ENCODE data around the gene PNMA1. TPM values are rescaled to one million over a fixed set of nuclear protein-coding genes. Genes with fewer than 3 reads are reported as not detected.

Gene PNMA1
- total and polyA plus RNA-seq, 9 of the 15 experiments (the other 6 are each of a cell fraction or from before 2014, with no cell fraction given): 1.7 to 26.4 (median 8.7) TPM

- TF ChIP-seq THAP12 (CRISPR knock-in tag; IDR thresholded peaks at IDR 0.05) (no peak), CBFA2T2 (conservative IDR thresholded peaks at IDR 0.05) (peak; percentile 83), ZZZ3 (IDR thresholded peaks at IDR 0.05) (no peak), PHF8 (IDR thresholded peaks at IDR 0.05; ENCODE audit: borderline replicate concordance, low read length) (no peak; the same call in 1 of the 2 replicates), ELK1 (CRISPR knock-in tag; IDR thresholded peaks at IDR 0.05) (no peak), MCM5 (IDR thresholded peaks at IDR 0.05; ENCODE audit: low read depth) (no peak), MTA3 (IDR thresholded peaks at IDR 0.05; ENCODE audit: borderline replicate concordance) (peak; percentile 69; the same call in 1 of the 2 replicates), ZNF124 (CRISPR knock-in tag; IDR thresholded peaks at IDR 0.05) (no peak), NBN (IDR thresholded peaks at IDR 0.05; ENCODE audit: low read depth) (no peak), MXI1 (IDR thresholded peaks at IDR 0.05; ENCODE audit: low read depth, low read length) (no peak), PTBP1 (IDR thresholded peaks at IDR 0.05; ENCODE audit: low read depth, low read length) (no peak), GATA2 (CRISPR knock-in tag; IDR thresholded peaks at IDR 0.05) (peak; percentile 67; the same call in 1 of the 2 replicates), NR4A1 (CRISPR knock-in tag; IDR thresholded peaks at IDR 0.05) (no peak), NR4A1 (tag; IDR thresholded peaks at IDR 0.05) (no peak), FUS (optimal IDR thresholded peaks at IDR 0.05; ENCODE audit: low read depth, low read length) (no peak), HMG20B (CRISPR knock-in tag; IDR thresholded peaks at IDR 0.05) (no peak), PTTG1 (tag; IDR thresholded peaks at IDR 0.05; ENCODE audit: low read depth) (no peak), ASH1L (IDR thresholded peaks at IDR 0.05; ENCODE audit: borderline replicate concordance, low read depth, partially characterized antibody) (no peak), TFAM (CRISPR knock-in tag; conservative IDR thresholded peaks at IDR 0.05) (no peak), CBFB (CRISPR knock-in tag; IDR thresholded peaks at IDR 0.05) (no peak)
- TF ChIP-seq, protein P1, sequence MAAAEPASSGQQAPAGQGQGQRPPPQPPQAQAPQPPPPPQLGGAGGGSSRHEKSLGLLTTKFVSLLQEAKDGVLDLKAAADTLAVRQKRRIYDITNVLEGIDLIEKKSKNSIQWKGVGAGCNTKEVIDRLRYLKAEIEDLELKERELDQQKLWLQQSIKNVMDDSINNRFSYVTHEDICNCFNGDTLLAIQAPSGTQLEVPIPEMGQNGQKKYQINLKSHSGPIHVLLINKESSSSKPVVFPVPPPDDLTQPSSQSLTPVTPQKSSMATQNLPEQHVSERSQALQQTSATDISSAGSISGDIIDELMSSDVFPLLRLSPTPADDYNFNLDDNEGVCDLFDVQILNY (CRISPR knock-in tag; IDR thresholded peaks at IDR 0.05): no peak
- TF ChIP-seq, protein P2, sequence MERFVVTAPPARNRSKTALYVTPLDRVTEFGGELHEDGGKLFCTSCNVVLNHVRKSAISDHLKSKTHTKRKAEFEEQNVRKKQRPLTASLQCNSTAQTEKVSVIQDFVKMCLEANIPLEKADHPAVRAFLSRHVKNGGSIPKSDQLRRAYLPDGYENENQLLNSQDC (CRISPR knock-in tag; IDR thresholded peaks at IDR 0.05): no peak
- TF ChIP-seq, protein P3, sequence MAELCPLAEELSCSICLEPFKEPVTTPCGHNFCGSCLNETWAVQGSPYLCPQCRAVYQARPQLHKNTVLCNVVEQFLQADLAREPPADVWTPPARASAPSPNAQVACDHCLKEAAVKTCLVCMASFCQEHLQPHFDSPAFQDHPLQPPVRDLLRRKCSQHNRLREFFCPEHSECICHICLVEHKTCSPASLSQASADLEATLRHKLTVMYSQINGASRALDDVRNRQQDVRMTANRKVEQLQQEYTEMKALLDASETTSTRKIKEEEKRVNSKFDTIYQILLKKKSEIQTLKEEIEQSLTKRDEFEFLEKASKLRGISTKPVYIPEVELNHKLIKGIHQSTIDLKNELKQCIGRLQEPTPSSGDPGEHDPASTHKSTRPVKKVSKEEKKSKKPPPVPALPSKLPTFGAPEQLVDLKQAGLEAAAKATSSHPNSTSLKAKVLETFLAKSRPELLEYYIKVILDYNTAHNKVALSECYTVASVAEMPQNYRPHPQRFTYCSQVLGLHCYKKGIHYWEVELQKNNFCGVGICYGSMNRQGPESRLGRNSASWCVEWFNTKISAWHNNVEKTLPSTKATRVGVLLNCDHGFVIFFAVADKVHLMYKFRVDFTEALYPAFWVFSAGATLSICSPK (IDR thresholded peaks at IDR 0.05; ENCODE audit: borderline replicate concordance): no peak
These were observed 39.1 kb upstream of the PNMA1 start (continued) for GRCh38 chr14:73753124-73753886.
